DND-41 (cell line): ENCODE measurements around the gene IPCEF1.

Experiments
- EZH2 ChIP-seq: IDR thresholded peaks from 3 replicates; pipeline ENCODE4 v1.6.1; 2012; ENCODE audit warnings: borderline replicate concordance, low read depth, mild to moderate bottlenecking, moderate library complexity, low read length, inconsistent platforms; ENCODE audit not compliant: severe bottlenecking
- TF ChIP-seq, protein P1 (sequence below): IDR thresholded peaks from 2 replicates; pipeline ENCODE4 v1.5.1; 2012; ENCODE audit warnings: borderline replicate concordance, low read length, moderate library complexity, mild to moderate bottlenecking; ENCODE audit not compliant: poor library complexity, severe bottlenecking; ENCODE audit errors: extremely low read depth

DNA sequence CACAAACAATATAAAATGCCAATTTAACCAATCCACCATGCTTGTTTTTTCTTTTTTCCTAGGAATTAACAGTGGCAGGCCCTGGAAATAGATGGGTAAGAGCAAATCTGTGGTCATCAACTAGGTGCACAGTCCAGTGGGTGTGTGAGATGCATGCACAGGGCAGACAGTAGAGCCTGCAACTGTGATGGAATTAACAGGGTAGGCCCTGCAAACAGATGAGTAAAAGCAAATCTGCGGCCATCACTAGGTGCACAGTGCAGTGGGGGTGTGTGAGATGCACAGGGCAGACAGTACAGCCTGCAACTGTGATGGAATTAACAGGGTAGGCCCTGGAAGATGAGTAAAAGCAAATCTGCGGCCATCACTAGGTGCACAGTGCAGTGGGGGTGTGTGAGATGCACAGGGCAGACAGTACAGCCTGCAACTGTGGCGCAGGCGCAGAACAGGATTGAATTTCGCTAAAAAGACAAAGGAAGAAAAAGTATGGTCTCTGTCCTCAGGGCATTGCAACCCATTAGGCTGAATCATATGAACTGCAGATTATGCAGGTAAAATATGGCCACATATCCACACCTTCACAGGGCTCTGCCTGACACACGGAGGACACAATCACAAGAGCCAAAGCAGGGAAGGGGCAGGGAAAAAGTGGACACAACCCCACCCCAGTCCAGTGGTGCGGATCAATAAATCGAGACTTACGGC lies 41.0 kb upstream of the IPCEF1 start:
- no peak for TF ChIP-seq EZH2
- TF ChIP-seq, protein P1, sequence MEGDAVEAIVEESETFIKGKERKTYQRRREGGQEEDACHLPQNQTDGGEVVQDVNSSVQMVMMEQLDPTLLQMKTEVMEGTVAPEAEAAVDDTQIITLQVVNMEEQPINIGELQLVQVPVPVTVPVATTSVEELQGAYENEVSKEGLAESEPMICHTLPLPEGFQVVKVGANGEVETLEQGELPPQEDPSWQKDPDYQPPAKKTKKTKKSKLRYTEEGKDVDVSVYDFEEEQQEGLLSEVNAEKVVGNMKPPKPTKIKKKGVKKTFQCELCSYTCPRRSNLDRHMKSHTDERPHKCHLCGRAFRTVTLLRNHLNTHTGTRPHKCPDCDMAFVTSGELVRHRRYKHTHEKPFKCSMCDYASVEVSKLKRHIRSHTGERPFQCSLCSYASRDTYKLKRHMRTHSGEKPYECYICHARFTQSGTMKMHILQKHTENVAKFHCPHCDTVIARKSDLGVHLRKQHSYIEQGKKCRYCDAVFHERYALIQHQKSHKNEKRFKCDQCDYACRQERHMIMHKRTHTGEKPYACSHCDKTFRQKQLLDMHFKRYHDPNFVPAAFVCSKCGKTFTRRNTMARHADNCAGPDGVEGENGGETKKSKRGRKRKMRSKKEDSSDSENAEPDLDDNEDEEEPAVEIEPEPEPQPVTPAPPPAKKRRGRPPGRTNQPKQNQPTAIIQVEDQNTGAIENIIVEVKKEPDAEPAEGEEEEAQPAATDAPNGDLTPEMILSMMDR: no peak
